ENCODE measurements around the gene TTC32.

The TTC32 gene

DNA sequence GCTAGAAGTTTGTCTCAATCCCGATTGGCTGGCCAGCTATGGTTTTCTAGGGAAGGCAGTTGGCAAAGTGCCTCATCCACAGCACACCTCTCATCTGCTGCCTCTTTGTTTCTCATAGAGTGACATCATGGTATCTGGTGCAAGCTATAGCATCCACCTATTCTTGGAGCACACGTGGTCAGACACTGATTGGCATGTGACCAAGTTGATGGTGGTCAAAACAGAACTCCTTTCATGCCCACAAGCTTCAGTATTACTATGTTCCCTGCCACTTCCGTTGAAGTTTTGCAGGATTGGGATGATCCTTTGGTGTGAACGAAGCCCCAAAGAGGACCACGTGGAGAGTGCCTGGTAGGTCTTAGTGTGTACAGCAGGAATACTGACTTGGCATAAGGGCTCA is 28.8 kb downstream of the TTC32 start:
- DNase-seq = no peak

DNA sequence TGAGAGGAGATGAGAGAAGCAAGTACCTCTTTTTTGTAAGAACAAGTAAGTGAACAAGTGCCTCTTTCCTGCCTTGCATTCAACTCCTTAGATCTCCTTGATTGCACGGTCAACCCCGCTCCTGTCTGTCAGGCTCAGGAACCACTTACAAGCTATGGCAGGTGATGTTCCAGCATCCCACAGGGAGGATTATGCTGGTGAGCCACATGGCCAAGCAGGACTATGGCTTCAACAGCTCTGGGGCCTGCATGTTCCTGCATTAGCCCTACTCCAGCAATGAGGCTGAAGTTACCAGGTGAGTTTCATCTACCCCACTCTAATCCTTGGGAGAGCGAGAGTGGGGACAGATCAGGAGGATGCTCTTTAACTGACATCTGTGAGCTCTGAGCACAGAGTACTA is 29.5 kb downstream of the TTC32 start:
- no peak for DNase-seq

DNA sequence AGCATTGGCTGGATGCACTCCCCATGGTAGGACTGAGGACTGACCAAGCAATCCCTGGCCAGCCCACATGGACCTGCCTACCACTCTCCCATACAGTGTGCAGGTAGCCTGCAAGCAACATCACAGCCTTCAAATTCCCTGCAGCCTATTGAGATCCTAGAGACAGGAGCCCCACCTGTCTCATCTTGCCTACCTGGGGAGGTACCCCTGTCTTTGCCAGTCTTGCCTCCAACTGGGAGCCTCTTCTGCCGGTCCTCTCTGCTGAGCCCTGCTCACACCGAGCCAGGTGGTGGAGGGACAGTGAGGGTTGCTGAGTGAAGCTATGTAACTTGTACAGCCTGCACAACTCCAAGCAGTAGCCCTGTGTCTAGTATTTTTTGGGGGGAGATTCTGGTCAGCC is 29.9 kb downstream of the TTC32 start:
- DNase-seq = no peak

DNA sequence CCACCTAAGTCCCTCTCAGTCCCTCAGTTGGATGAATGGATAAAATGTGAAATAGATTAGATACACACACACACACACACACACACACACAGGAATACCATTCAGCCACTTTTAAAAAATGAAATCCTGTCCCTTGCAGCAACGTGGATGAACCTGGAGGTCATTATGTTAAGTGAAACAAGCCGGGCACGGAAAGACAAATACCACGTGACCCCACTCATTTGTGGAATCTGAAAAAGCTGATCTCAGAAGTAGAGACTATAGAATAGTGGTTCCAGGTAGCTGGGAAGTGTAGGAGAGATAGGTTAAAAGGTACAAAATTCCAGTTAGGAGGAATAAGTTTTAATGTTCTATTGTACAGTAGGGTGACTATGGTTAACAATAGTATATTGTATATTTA is 31.0 kb downstream of the TTC32 start:
- DNase-seq = no peak

DNA sequence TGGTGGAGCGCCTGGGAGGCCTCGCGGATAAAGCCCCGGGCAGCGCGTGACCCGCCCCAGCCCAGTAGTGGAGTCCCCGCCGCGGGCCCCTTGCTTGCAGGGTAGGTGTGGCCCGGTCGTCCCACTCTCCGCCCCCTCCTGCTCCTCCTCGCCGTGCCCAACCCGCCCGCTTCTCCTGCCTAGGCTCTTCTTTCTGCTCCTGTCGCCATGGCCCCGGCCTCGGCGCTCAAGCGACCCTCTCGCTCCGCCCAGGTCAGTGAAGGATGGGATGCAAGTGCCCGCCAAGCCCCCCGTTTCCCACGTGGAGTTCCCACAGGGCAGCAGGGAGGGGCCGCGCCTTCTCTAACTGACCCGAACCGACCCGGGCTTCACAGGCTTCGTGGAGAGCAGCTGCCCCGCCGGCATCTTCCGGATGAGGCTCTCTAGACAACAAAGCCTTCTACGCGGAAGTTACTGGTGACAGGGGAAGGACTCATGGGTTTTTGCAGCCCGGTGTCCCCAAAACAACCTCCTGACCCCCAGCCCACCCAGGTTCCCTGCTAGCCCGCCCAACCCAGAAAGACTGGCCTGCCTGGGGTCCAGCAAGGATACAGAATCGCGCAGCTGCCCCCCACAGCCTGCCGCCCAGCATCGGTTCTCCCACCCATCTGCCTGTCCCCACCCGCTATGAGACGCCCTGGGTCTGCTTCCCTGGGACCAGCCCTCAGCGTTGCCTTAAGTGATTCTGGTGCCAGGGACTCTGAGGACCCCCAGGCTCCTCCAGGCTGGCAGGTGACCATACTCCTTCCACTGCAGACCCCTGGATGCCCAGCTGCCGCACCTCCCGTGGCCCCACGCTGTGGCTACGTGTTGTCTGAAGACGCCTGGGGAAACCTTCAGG is 32.8 kb downstream of the TTC32 start:
- DNase-seq = peak; percentile 70

DNA sequence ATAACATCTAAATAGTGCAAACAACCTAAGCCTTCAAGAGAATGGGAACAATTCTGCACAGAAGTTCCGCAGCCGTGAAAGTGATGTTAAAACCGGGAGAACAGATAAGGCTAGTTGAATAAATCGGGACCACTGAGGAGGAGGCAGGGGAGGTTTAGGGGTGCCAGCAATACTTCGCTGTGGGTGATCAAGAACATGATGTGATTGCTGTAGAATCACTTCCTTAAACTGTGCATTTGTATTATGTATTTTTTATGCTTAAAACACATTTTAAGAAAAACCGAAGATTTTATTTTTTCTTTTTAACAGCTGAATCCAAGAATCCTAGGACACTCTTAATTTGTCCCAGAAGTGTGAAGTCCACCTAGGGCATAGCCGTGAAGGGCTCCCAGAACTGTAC is 33.6 kb downstream of the TTC32 start:
- no peak for DNase-seq

DNA sequence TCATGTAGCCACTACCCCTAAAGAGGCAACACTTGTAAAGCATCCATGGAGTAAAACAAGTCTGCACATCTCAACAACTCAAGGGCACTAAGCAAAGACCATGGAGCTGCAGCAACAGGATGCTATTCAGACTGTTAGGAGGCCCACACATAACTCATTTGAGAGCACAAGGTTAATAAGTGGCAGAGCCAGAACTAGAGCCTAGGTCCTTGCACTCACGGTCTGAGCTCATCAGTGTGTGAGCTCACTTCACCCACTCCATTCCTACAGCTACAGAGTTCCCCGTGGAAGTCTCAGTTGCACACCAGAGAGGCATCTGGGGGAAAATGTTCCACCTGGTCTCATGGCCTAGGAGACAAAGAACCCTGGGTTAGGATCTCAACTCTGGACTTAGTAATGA is 35.0 kb downstream of the TTC32 start:
- no peak for DNase-seq

DNA sequence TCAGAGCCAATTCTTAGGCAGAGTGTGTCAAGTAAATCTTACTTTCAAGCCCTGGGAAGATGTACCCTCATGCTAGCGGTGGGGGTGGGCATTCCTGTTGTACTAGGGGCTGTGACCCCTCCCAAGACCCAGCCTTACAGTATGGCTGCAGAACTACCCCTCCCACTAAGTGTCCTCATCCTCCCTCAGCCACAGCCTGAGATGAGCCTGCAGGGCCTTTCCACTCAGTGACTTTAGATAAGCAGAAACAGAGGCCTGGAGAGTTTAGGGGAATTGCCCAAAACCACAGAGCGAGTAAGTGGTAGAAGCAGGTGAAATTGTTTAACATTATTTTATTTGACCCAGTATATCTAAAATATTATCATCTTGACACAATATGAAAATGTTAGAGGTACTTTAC is 36.6 kb downstream of the TTC32 start:
- DNase-seq = no peak

DNA sequence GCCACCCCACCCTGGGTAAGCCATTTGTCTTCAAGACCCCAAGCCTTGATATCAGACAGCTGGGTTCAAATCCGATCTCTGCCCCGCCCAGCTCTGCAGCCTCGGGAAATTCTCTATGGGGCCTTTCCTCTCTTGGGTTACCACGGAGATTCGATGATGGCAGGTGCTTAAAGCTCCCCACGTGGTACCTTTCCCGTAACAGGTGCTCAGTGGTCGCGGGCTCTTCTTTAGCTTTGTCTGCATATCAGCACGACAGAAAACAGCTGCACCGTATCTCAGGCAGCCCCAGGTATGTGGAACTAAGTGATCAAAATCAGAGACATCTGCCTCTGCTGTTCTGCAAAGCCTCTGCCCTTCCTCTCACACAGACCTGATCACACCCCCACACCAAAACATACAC is 37.4 kb downstream of the TTC32 start:
- no peak for DNase-seq

DNA sequence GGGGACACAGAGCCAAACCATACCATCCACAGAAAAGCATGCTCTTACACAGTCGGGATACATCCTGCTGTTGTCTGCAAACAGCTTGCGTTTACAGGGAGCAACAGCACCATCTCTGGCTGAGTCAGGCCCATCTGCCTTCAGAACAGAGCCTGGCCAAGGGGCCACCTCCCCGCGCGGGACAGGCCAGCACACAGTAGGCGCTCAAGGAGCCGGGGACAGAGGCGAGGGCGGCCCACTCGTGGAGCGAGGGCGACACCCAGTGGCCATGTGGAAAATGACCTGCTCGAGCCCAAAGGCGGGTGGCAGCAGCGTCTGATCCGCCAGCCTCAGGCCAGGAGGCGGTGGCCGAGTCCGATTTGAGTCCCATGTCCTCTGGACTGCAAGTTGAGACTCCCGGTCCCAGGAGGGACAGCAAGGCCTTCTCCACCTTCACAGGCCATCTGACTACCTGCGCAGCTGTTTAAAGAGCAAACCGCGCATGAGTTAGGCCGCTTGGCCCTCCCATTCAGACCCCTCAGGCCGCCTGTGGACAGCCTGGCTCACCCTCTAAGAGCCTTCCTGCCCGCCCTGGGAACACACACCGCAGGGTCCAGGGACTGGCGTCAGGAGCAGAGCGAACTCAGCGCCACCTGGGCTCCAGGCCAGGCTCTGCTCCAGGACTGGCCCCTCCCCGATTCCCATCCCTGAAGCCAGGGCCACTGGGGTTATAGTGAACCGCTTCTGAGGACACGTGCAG is 38.3 kb downstream of the TTC32 start:
- peak; percentile 72 for DNase-seq

DNA sequence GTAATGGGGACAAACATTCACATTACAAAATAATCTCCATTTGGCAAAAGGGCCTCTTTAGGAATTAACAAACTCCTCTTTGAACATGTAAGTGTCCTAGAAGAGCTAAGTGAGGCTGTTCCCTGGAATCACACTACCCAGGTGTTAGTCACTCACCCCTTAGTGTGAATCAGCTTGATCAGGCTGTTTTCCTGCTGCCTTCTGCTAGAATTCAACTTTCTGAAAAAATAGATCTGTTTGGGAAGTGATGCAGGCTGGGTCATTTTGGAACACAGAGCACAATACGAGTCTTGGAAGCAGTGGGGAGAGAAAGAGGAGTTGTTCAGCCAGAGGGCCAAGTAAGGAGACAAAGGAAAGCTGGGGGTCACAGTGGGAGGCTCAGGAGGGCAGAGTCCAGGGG is 40.0 kb downstream of the TTC32 start:
- no peak for DNase-seq

DNA sequence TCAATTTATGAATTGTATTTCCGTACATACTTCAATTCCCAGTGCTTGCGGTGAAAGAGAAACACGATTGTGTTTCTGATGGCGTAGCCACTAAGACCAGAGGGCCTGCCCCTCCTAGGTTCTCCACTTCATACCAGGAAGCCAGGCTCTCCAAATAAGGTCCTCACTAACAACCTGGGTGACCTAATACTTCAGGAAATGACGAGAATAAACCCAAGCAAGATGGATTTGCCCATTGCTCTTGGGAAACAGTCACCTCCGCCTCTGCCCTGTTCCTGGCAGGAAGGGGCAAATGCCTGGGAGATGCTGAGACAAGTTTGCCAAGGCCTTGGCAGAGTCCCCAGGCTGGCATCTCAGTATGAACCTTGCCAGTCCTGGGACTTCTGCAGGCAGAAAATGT is 41.8 kb downstream of the TTC32 start:
- no peak for DNase-seq

DNA sequence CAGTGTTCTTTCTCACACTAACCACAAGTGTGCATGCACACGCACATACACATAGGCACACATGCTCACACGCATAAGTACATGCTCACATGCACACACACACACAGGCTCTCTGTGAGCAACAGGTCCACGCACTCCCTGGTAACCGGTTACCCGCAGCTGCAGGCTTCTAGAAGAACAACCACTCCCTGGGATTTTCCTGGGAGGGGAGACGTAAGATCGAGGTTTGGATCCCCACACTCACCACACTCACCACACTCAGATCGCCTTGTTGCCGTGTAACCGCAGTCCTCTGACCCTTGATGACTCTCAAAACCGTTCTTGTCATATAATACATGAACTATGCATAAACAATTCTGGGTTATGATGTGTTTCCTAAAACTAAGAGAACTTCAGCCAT is 42.2 kb downstream of the TTC32 start:
- DNase-seq = no peak

DNA sequence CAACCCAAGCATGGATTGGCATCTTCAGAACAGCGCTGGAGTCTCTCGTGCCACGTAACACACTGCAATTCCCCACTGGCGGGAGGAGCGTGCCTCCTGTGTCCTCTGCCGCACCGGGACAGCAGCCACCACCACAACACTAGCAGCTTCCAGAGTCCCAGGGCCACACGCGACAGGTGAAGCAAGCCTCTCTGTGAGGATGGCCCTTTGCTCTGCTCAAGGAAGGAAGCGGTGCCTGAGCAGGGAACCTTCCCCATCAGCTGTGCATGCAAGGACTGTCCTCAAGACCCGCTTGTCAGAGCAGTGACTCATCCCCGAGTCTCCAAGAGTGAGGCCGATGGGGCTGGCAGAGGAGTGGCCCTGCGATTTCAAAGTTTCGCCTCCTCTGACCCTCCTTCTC is 44.0 kb downstream of the TTC32 start:
- no peak for DNase-seq

DNA sequence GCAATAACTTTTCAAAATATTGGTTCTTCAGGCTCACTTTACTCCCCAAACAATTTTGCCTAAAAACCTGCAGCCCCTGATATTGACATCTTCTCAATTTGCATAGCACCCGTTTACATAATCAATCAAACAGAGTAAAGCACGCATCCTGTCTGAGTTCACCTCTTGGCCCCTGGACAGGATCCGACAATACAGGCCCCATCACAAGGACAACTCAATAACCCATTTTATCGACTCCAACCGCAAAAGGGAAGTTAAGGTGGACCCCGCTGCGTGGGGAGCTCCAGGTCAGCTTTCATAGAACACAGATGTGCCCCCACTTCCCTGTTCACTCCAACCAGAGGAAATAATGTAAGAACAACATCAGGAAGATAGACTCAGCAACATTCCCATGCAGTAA is 44.7 kb downstream of the TTC32 start:
- DNase-seq = no peak

DNA sequence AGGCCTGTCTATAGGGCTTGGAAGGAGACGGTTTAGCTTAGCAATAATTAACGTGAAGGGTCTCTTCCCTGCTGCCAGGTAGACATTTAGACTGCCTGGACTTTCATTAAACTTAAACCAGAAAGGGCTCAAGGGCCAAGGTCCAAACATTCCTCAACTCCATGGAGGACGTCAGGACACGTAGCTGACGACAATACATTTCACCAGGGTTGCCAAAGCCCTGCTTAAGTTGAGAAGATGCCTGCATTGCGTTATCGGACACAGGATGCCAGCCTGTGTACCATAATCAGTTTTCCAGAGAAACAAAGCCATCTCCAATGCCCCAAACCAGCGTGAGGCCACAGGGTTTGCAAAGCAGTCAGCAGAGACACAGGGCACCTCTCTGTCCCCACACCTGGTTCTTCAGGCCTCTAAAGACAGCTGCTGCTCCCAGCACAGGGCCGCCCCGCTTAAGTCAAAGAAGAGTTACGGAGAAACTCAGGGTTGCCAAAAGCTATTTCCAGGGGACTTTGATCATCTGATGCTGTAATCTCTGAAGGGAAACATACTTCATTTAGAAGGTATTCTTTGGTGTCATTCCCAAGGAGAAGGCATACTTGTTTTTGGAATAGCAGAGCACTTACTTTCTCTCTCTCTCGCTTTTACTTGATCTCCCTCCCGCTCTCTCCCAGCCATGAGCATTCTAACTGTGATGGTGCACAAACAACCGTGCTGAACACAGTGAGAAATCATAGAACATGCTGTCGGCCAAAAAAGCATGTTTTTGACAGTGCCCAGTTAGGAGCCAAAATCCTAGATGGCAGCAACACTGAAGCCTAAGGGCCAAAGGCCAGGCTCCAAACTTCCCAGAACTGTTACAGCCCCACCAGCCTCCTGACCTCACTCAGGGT is 46.0 kb downstream of the TTC32 start:
- DNase-seq = no peak

DNA sequence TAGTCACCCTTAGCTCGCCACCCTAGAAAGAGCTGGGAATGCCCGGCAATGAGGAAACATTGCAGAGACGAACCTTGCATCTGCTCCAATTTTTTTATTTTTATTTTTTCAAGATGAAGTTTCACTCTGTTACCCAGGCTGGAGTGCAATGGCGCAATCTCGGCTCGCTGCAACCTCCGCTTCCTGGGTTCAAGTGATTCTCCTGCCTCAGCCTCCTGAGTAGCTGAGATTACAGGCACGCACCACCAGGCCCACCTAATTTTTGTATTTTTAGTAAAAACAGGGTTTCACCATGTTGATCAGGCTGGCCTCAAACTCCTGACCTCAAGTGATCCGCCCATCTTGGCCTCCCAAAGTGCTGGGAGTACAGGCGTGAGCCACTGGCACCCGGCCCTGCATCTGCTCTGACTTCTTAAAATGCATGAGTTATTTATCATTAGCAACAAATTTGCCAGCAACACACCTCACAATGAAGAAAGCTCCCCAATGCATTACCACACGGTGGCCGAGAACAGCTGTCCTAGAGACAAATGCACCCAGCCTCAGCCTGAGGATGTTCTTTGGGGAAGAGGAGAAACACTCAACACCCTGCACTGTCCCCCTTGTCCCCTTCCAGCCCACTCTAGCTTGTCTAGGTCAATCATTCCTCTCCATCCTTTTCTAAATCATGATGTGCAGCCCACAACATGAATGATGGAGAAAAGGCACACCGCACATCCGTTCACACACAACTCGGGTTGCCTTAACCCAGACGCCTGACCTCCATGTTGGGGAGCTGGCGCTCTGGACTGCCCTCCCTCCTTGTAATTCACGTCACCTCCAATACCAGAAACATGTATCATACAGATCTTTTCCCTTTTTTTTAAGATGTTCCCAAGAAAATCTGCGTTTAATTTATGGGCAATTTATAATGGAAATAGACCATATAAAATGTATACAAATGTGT is 46.9 kb downstream of the TTC32 start:
- no peak for DNase-seq

DNA sequence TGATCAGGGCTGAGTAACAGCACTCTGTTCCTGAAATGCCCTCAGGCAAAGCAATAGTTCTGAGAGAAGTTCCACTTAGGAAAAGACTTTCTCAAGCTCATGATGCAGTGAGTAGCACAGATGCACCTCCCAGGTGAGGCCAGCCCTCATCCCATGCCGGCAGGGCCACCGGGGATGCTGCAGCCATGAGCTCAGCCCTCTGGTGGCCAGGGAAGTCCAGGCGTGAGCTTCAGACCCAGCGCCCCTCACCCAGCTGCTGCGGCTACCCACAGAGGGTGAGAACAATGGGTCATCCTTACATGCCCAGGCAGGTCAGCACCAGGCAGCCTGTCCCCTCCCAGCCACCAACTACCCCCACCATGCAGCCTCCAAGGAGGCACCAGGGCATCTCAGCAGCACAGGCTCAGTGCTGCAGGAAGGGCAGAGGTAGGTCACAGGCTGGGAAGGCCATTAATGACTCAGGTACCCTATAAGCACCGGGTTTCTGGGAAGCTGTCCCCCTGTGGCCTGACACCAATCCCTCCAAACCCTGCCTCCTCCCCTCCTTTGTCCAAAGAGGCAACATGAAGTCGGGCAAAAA is 50.6 kb downstream of the TTC32 start:
- no peak for DNase-seq

DNA sequence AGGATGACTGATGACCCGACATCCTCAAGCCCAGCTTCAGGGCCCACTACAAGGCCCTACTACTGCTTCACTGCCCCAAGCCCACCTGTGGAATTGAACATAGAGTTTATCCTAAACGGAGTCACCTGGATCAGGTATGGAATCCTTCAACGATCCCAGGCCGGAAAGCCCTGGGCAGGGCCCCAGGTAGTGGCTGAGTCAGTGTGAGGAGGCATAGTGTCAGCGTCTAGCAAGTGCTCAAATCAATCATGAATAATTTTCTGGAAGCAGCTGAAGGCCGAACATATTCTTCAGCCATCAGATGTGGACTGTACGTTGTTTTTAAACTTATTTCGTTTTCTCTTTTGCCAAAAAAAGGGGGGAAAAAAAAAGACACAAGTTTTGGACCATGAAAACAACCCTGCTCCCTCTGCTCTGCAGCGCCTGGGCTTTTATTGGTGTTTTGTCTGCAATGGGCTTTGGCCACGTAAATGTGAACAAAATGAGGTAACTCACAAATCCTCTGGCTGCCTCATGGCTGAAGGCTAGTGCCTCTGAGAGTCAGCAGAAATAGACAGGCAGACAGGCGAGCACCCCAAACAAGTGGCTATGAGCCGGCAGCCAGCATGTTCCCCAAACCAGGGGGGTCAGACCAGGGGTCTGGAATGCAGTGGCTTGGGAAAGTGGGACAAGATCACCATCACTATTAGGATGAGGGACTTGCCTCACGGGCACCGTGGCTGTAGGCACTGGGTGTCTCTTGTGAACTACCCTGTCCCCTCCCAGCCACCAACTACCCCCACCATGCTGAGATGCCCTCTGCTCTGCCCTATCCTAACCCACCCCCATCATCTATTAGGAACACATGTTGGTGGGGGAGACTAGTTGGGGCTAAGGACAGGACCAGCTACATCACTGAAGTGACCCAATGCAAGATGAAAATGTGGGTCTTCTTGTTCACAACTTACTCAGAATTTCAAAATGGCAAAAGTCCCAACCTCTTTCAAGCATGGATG is 51.4 kb downstream of the TTC32 start:
- DNase-seq = no peak

DNA sequence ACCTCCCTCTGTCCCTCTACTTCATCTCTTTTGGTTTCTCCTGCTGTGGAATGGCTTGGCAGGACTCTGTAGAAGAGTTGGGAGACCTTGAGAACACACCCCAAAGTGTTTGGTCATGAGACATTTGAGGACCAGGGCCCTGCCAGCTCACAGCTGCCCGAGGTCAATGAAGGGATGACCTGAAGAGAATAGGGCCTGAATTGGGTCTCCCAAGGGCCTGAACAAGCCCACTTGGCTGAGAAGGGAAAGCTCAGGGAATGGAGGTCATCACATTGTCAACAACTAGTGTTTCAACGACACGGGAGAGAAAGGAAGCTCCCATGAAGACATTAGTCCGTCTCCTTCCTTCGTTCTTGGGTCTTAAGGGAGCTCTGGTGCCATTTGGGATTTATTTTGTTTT is 52.8 kb downstream of the TTC32 start:
- DNase-seq = no peak

Measured in activated CD8-positive, alpha-beta memory T cell treated with anti-CD3 and anti-CD28 coated beads, Interleukin-2, amount 50 U/mL, for 4 hours (primary cell).